Fibroblast of mammary gland (primary cell): ENCODE data around the gene PPP2R5B.

Experiments used
- DNase-seq: peaks from one replicate; pipeline ENCODE4 v3.0.0-alpha.2; 2010; ENCODE audit warnings: low read depth
- H3K4me3 ChIP-seq: 2 replicates; pipeline ENCODE4 v1.5.1; 2011; ENCODE audit warnings: low read depth, mild to moderate bottlenecking, low read length, moderate library complexity; ENCODE audit not compliant: control insufficient read depth
- CTCF ChIP-seq: conservative IDR thresholded peaks from 2 replicates; pipeline ENCODE4 v1.5.1; 2011; ENCODE audit warnings: low read depth, low read length, inconsistent platforms; ENCODE audit not compliant: control insufficient read depth, insufficient read depth

Gene PPP2R5B

DNA sequence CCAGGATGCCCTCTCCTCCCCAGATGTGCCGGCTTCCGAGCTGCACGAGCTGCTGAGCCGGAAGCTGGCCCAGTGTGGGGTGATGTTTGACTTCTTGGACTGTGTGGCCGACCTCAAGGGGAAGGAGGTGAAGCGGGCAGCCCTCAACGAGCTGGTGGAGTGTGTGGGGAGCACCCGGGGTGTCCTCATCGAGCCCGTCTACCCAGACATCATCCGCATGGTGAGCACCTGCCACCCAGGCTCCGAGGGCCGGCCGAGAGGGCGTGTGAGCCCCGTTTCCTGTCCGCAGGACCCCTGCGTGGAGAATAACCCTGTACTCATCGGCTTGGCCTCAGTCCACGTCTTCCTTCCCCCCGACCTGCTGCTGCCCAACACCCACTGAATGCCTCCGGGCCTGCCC is 2.2 kb downstream of the PPP2R5B start:
- no peak for TF ChIP-seq CTCF
- H3K4me3 ChIP-seq, result no peak overlapping the region
- no peak for DNase-seq

- no peak for DNase-seq
- H3K4me3 ChIP-seq, result no peak overlapping the region
- TF ChIP-seq CTCF, result no peak
These were observed 4.5 kb downstream of the PPP2R5B start for GRCh38 chr11:64928957-64929356.

GRCh38 chr11:64929625-64930024 is 5.1 kb downstream of the PPP2R5B start:
- H3K4me3 ChIP-seq, result no peak overlapping the region
- DNase-seq, result no peak
- TF ChIP-seq CTCF, result no peak

- H3K4me3 ChIP-seq, result no peak overlapping the region
- TF ChIP-seq CTCF, result no peak
- no peak for DNase-seq
These were observed 5.9 kb downstream of the PPP2R5B start for GRCh38 chr11:64930340-64930739.

DNA sequence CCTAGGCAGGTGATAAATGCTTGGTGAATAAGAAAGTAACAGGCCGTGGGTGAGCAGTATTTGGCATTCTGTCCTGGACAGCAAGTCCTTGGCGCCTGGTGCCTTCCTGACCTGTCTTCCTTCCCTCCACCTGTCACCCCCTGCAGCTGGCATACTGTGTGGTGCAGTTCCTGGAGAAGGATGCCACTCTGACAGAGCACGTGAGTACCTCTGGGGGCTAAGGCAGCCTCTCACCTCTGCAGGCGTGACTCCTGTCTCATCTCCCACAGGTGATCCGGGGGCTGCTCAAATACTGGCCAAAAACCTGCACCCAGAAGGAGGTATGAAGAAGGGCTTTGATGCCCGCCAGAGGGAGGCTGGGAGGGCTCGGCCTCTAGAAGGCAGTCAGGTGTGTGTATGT is 6.8 kb downstream of the PPP2R5B start:
- no peak for DNase-seq
- H3K4me3 ChIP-seq, result no peak overlapping the region
- no peak for TF ChIP-seq CTCF

- no peak overlapping the region for H3K4me3 ChIP-seq
- TF ChIP-seq CTCF, result no peak
- DNase-seq, result no peak
These were observed 7.8 kb downstream of the PPP2R5B start for GRCh38 chr11:64932324-64932723.
